ENCODE data around the gene ADGRL2. TPM values are rescaled to one million over a fixed set of nuclear protein-coding genes. Genes with fewer than 3 reads are reported as not detected.

The ADGRL2 gene
- total RNA-seq, 6 donors from 2014 or later = 21.0 to 133 (median 84.0) TPM

DNA sequence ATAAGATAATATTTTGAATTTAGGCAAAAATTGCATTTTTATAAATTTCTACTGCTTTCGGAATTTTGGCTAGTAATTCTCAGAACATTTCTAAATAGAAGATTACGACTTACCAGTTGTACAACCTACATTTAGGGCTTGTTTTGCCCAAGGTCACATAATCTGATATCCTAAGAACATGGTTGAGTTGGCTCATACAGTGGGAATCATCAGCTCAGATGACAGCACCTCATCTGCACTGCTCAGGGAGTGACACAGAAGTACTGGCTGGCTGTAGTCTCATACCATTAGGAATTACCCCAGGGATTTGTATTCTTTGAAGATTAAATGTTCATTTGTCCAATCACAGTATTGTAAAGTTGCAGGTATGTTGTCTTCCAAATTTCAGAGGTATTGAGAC, 217.6 kb downstream of the ADGRL2 start:
- Histone ChIP-seq H3K27me3 (no peaks in the 10 kb centered on the region), H3K9me3 (no peaks in the 10 kb centered on the region), H3K4me3 (no peak overlapping the region), H3K4me1 (no peaks in the 10 kb centered on the region), H3K27ac (no peak overlapping the region), H3K36me3 (no peaks in the 10 kb centered on the region)
- no peak for DNase-seq
- TF ChIP-seq POLR2AphosphoS5 (IDR thresholded peaks at IDR 0.05) (no peak), POLR2A (IDR thresholded peaks at IDR 0.05) (no peak), EP300 (IDR thresholded peaks at IDR 0.05) (no peak)
- TF ChIP-seq, protein P1, sequence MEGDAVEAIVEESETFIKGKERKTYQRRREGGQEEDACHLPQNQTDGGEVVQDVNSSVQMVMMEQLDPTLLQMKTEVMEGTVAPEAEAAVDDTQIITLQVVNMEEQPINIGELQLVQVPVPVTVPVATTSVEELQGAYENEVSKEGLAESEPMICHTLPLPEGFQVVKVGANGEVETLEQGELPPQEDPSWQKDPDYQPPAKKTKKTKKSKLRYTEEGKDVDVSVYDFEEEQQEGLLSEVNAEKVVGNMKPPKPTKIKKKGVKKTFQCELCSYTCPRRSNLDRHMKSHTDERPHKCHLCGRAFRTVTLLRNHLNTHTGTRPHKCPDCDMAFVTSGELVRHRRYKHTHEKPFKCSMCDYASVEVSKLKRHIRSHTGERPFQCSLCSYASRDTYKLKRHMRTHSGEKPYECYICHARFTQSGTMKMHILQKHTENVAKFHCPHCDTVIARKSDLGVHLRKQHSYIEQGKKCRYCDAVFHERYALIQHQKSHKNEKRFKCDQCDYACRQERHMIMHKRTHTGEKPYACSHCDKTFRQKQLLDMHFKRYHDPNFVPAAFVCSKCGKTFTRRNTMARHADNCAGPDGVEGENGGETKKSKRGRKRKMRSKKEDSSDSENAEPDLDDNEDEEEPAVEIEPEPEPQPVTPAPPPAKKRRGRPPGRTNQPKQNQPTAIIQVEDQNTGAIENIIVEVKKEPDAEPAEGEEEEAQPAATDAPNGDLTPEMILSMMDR (IDR thresholded peaks at IDR 0.05) = no peak
- ATAC-seq (ENCODE audit: low FRiP score in 2 of 2) = no peak
- 91 to 93% methylated on average over 2 of the region's 2 CpGs for WGBS, 2 donors

DNA sequence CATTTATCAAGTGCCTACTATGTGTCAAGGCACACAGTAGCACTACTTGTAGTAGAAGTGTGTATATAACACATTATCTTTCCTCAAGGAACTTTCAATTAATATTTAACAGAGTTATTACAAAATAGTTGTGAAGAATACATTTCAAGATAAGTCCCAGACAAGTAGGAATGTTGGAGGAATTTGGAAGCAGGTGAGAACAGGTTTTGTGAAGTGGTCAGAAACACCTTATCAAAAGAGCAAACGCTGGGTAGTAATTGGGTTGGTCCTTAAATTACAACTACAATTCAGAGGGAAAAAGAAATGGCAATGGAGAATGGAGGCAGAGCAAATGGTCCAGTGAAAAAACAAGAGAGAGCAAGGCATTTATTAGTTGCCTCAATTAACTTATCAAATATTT, 218.8 kb downstream of the ADGRL2 start:
- peak in 1 of 2 donors; percentile 40 for ATAC-seq (ENCODE audit: low FRiP score in 2 of 2)
- H3K4me3 ChIP-seq = no peak overlapping the region
- H3K27me3 ChIP-seq = no peaks in the 10 kb centered on the region
- WGBS, 2 donors = 73 to 81% methylated on average over 1 of the region's 1 CpG
- no peak overlapping the region for H3K27ac ChIP-seq
- H3K36me3 ChIP-seq = no peaks in the 10 kb centered on the region
- no peaks in the 10 kb centered on the region for H3K4me1 ChIP-seq
- no peak for TF ChIP-seq POLR2A (IDR thresholded peaks at IDR 0.05)
- no peak for TF ChIP-seq POLR2AphosphoS5 (IDR thresholded peaks at IDR 0.05)
- no peak for TF ChIP-seq EP300 (IDR thresholded peaks at IDR 0.05)
- TF ChIP-seq, protein P1 (IDR thresholded peaks at IDR 0.05) = no peak
- DNase-seq = no peak
- H3K9me3 ChIP-seq = no peaks in the 10 kb centered on the region

DNA sequence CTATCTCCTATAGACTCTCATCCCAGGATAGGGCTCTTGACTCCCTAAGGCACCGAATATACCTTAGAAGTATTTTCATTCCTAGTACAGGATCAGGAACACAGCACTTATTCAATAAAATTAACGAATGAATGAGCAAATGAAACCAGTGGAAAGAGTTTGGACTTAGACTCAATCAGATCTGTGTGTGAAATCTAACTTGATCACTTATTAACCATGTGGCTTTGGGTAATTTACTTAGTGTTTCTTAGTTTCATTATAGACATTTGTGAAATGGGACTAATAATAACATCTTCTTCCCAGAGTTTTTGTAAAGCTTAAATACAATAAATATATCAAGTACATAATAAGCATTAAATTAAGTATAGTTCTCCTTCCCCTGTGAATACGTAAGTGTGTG, 230.1 kb downstream of the ADGRL2 start:
- 79 to 87% methylated on average over 3 of the region's 3 CpGs for WGBS, 2 donors
- DNase-seq (no peak), ATAC-seq (ENCODE audit: low FRiP score in 2 of 2) (no peak)
- Histone ChIP-seq H3K9me3 (no peaks in the 10 kb centered on the region), H3K36me3 (no peaks in the 10 kb centered on the region), H3K27ac (no peak overlapping the region), H3K4me3 (no peak overlapping the region), H3K4me1 (no peaks in the 10 kb centered on the region), H3K27me3 (no peaks in the 10 kb centered on the region)
- TF ChIP-seq, protein P1 (IDR thresholded peaks at IDR 0.05) = no peak
- TF ChIP-seq EP300 (IDR thresholded peaks at IDR 0.05) (no peak), POLR2A (IDR thresholded peaks at IDR 0.05) (no peak), POLR2AphosphoS5 (IDR thresholded peaks at IDR 0.05) (no peak)

DNA sequence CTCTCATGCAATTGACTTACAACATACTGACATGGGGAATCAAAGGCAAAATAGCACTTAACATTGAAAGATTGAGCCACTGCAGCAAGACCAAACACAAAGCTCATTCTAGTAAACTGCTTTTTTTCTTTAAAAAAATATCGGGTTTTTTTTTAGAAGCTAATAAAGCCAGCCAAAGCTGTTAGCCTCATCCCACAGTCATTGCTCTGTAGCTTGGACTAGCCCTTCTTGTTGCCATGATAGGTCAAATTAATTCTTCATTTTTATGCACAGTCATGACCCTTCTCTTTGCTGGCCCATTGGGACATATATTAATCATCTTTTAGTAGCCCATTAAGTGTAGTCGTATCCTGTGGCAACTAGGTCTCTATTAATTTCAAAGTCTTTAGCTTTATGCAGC, 231.3 kb downstream of the ADGRL2 start:
- 89 to 93% methylated on average over 2 of the region's 2 CpGs for WGBS, 2 donors
- DNase-seq (no peak), ATAC-seq (ENCODE audit: low FRiP score in 2 of 2) (no peak)
- Histone ChIP-seq H3K9me3 (no peaks in the 10 kb centered on the region), H3K27me3 (no peaks in the 10 kb centered on the region), H3K4me3 (no peak overlapping the region), H3K4me1 (no peaks in the 10 kb centered on the region), H3K27ac (no peak overlapping the region), H3K36me3 (no peaks in the 10 kb centered on the region)
- TF ChIP-seq, protein P1 (IDR thresholded peaks at IDR 0.05) = no peak
- no peak for TF ChIP-seq EP300 (IDR thresholded peaks at IDR 0.05)
- TF ChIP-seq POLR2A (IDR thresholded peaks at IDR 0.05) = no peak
- no peak for TF ChIP-seq POLR2AphosphoS5 (IDR thresholded peaks at IDR 0.05)

DNA sequence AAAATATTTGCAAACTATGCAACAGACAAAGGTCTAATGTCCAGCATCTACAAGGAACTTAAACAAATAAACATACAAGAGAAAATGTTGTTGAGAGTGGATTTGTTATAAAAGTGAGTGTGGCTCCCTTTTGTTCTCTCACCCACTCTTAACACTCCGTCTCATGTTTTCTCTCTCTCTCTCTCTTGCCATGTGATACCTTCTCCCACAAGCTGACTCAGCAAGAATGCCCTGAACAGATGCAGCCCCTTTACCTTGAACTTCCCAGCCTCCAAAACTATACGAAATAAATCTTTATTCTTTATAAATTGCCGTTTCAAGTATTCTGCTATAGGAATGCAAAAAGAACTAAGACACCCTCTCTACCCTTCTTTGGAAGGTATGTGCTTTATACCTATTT, 234.1 kb downstream of the ADGRL2 start:
- ATAC-seq (ENCODE audit: low FRiP score in 2 of 2) (no peak), DNase-seq (no peak)
- H3K4me3 ChIP-seq = no peak overlapping the region
- H3K36me3 ChIP-seq = no peaks in the 10 kb centered on the region
- no peak for TF ChIP-seq POLR2A (IDR thresholded peaks at IDR 0.05)
- no peak for TF ChIP-seq POLR2AphosphoS5 (IDR thresholded peaks at IDR 0.05)
- TF ChIP-seq EP300 (IDR thresholded peaks at IDR 0.05) = no peak
- TF ChIP-seq, protein P1 (IDR thresholded peaks at IDR 0.05) = no peak
- no peaks in the 10 kb centered on the region for H3K4me1 ChIP-seq
- H3K9me3 ChIP-seq = no peaks in the 10 kb centered on the region
- 91 to 94% methylated on average over 3 of the region's 3 CpGs for WGBS, 2 donors
- H3K27ac ChIP-seq = no peak overlapping the region
- no peaks in the 10 kb centered on the region for H3K27me3 ChIP-seq
